MG63 (cell line): Measurements from ENCODE around the gene SDS. TPM values are rescaled to one million over a fixed set of nuclear protein-coding genes. Genes with fewer than 3 reads are reported as not detected.

Source experiments
- DNase-seq: peaks from one replicate; pipeline ENCODE4 v3.0.0-alpha.2; 2020
- H3K27me3 ChIP-seq: fragments of 250-450 bp; sonication (Bioruptor Pico); 2 replicates; pipeline ENCODE4 v1.5.1; 2020; ENCODE audit warnings: mild to moderate bottlenecking, moderate library complexity
- H3K36me3 ChIP-seq: fragments of 250-450 bp; sonication (Bioruptor Pico); 2 replicates; pipeline ENCODE4 v1.5.1; 2020; ENCODE audit warnings: mild to moderate bottlenecking, moderate library complexity
- H3K4me3 ChIP-seq: fragments of 250-450 bp; sonication (Bioruptor Pico); 2 replicates; pipeline ENCODE4 v1.5.1; 2020; ENCODE audit warnings: mild to moderate bottlenecking, moderate library complexity
- H3K9me3 ChIP-seq: fragments of 250-450 bp; sonication (Bioruptor Pico); 2 replicates; pipeline ENCODE4 v1.5.1; 2020; ENCODE audit warnings: mild to moderate bottlenecking, moderate library complexity
- total RNA-seq: library from RNA; depleted of rRNA; stranded (reverse); fragments of >200 nt; shearing (Covaris generic); gene quantifications from 2 replicates; pipeline ENCODE4 v1.2.3, GENCODE V29; 2014; ENCODE audit warnings: low replicate concordance; rRNA removed

SDS gene, protein sequence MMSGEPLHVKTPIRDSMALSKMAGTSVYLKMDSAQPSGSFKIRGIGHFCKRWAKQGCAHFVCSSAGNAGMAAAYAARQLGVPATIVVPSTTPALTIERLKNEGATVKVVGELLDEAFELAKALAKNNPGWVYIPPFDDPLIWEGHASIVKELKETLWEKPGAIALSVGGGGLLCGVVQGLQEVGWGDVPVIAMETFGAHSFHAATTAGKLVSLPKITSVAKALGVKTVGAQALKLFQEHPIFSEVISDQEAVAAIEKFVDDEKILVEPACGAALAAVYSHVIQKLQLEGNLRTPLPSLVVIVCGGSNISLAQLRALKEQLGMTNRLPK
- not detected in 2 replicates for total RNA-seq

- H3K4me3 ChIP-seq = no peak within 1 kb of the TSS; the same call in 1 of the 2 replicates
Measured at GRCh38 chr12:113403435-113404415, at the start of gene SDS. Gene SDS, minus strand, starts transcription at chr12:113403887. Its CDS starts 4,179 bp downstream, at chr12:113399708.

DNA sequence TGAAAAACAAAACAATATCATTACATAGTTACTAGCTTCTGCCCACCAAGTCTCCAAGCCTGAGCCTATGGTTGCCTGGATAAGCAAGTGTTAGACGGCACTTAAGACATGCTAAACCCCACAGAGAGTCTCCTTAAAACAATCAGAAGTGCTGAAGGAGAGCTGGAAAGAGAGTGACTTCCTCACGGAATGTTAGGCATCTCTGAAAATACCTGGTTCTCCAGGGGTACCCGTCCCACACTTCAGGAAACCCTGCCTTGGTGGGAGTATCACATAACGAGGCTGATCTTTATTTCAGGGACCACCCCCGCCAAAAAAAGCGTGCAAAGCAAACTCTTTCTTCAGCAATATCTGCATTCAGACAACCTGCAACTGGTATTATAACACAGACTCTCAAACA, 49.6 kb upstream of the SDS start:
- H3K4me3 ChIP-seq = no peak overlapping the region
- H3K9me3 ChIP-seq = no peaks in the 10 kb centered on the region
- peaks cover 10% of the 10 kb centered on the region for H3K27me3 ChIP-seq
- no peak for DNase-seq
- H3K36me3 ChIP-seq = no peaks in the 10 kb centered on the region

More at GRCh38 chr12:113403435-113404415, at the start of gene SDS:
- no peaks in the 10 kb centered on the region for H3K27me3 ChIP-seq
- no peaks in the 10 kb centered on the region for H3K9me3 ChIP-seq
- no peaks in the 10 kb centered on the region for H3K36me3 ChIP-seq
- peak; percentile 62 for DNase-seq

GRCh38 chr12:113452458-113452857, 48.8 kb upstream of the SDS start:
- H3K4me3 ChIP-seq = no peak overlapping the region
- DNase-seq = no peak

DNA sequence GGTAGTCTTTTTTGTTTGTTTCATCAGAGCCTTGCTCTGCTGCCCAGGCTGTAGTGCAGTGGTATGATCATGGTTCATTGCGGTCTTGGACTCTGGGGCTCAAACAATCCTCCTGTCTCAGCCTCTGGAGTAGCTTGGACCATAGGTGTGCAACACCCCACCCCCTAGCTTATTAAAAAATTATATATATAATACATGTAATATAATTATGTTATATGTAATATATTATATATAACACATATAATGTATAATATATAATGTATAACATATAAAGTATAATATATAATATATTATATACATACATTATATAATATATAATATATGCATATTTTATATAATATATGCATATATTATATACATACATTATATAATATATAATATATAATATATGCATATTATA, 46.2 kb upstream of the SDS start:
- Histone ChIP-seq H3K27me3 (no peaks in the 10 kb centered on the region; the same call in 1 of the 2 replicates), H3K9me3 (no peaks in the 10 kb centered on the region), H3K4me3 (no peak overlapping the region), H3K36me3 (no peaks in the 10 kb centered on the region)
- DNase-seq = no peak

More at GRCh38 chr12:113452458-113452857, 48.8 kb upstream of the SDS start:
- Histone ChIP-seq H3K36me3 (no peaks in the 10 kb centered on the region), H3K9me3 (no peaks in the 10 kb centered on the region), H3K27me3 (peaks cover 5% of the 10 kb centered on the region)

- Histone ChIP-seq H3K9me3 (no peaks in the 10 kb centered on the region), H3K4me3 (no peak overlapping the region), H3K27me3 (no peaks in the 10 kb centered on the region; the same call in 1 of the 2 replicates), H3K36me3 (no peaks in the 10 kb centered on the region)
- no peak for DNase-seq
Measured at GRCh38 chr12:113449299-113449698, 45.6 kb upstream of the SDS start.

GRCh38 chr12:113448873-113449272, 45.2 kb upstream of the SDS start:
- Histone ChIP-seq H3K27me3 (no peaks in the 10 kb centered on the region; the same call in 1 of the 2 replicates), H3K36me3 (no peaks in the 10 kb centered on the region), H3K4me3 (no peak overlapping the region), H3K9me3 (no peaks in the 10 kb centered on the region)
- no peak for DNase-seq

GRCh38 chr12:113445544-113446171, 42.0 kb upstream of the SDS start:
- Histone ChIP-seq H3K9me3 (no peaks in the 10 kb centered on the region; the same call in 1 of the 2 replicates), H3K36me3 (no peaks in the 10 kb centered on the region)

DNA sequence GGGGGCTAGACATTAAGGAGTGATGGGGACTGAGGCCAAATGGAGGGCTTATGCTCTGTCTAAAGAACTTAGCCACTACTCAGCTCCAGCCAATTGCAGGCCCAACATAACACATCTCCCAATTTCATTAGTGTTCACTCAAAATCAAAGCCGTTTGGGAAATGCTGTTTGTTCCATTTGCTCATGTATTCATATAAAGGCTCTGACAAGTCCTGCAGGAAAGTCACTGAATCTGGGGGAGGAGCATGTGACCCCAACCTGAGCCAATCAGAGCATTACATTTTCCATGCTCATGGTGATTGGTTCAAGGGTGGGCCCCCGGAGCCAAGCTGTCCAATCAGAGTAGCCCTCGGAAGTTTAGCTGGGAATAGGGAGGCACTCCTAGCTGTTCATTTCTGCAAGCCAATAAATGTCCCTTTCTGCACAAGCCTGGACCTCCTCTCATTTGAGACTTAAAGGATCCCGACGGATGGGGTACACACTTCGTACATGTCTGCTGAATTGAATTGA, 39.4 kb upstream of the SDS start:
- DNase-seq = no peak
- Histone ChIP-seq H3K9me3 (no peaks in the 10 kb centered on the region; the same call in 1 of the 2 replicates), H3K27me3 (peaks cover 2% of the 10 kb centered on the region; the same call in 1 of the 2 replicates)

More at GRCh38 chr12:113445544-113446171, 42.0 kb upstream of the SDS start:
- peaks cover 2% of the 10 kb centered on the region; the same call in 1 of the 2 replicates for H3K27me3 ChIP-seq
- no peak overlapping the region for H3K4me3 ChIP-seq
- DNase-seq = no peak

DNA sequence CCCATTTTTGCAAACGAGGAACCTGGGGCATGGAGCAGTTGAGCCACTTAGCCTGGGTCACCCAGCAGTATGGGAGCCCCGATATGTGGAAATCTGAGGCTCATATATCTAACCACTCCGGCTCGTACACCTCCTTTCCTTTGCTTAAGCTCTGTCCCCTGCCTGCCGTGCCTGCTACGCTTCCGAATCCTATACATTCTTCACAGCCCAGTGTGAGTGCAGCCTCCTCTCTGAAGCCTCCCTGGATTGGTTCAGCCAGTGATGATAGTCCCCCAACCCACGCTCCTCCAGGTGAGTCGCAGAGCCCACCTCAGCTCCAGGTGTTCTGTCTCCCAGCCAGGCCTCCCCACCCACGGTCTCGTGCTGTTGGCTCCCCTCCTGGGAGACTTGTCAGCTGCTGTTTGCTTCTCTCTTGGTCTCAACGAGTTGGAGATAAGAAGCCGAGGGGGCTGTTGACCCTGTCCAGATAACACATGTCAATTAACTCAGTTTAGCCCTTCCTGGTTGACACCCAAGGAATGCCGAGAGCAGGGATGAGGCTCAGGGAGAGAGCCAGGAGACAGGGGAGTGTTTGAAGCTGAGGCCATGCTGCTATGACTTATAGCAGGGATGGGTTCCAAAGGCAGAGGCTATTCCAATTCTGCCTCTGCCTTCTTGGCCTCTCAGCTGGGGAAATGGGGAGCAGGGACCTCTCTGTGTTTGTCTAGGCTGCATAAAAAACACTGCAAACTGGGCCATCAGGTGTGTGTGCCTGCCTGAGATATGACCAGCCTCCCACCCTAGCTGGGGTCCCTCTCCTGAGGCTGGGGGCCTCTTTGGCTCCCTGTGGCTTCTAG, 37.5 kb upstream of the SDS start:
- no peak for DNase-seq
- Histone ChIP-seq H3K27me3 (peaks cover 2% of the 10 kb centered on the region; the same call in 1 of the 2 replicates), H3K36me3 (no peaks in the 10 kb centered on the region), H3K4me3 (no peak overlapping the region), H3K9me3 (no peaks in the 10 kb centered on the region; the same call in 1 of the 2 replicates)

More for the DNA sequence above, 39.4 kb upstream of the SDS start:
- Histone ChIP-seq H3K36me3 (no peaks in the 10 kb centered on the region), H3K4me3 (no peak overlapping the region)

GRCh38 chr12:113440336-113440735, 36.6 kb upstream of the SDS start:
- H3K9me3 ChIP-seq = no peaks in the 10 kb centered on the region; the same call in 1 of the 2 replicates
- H3K27me3 ChIP-seq = peaks cover 2% of the 10 kb centered on the region; the same call in 1 of the 2 replicates
- no peak for DNase-seq
- no peaks in the 10 kb centered on the region for H3K36me3 ChIP-seq
- H3K4me3 ChIP-seq = no peak overlapping the region

DNA sequence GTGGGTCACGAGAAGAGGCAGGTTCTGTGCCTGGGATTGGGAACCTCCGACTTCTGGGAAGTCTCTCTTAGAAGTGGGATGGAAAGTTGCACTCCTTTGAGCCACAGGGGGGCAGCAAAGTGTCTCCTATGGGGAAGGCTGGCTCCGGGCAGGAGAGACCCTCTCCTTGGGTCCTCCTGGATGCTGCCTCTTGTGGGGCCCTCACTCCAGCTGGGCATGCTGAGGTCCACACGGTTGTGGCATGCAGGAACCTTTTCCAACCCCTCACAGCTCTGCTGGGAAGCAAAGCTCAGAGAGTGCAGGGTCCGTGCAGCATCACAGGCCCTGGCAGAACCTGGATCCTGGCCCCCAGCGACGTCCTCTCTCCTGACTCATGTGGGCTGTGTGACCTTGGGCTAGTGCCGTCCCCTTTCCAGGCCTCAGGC, 35.9 kb upstream of the SDS start:
- peak; percentile 21 for DNase-seq
- Histone ChIP-seq H3K36me3 (no peaks in the 10 kb centered on the region), H3K9me3 (no peaks in the 10 kb centered on the region; the same call in 1 of the 2 replicates), H3K27me3 (peaks cover 2% of the 10 kb centered on the region; the same call in 1 of the 2 replicates), H3K4me3 (no peak overlapping the region)

GRCh38 chr12:113439301-113439597, 35.6 kb upstream of the SDS start:
- peaks cover 2% of the 10 kb centered on the region; the same call in 1 of the 2 replicates for H3K27me3 ChIP-seq
- no peaks in the 10 kb centered on the region; the same call in 1 of the 2 replicates for H3K9me3 ChIP-seq
- H3K4me3 ChIP-seq = no peak overlapping the region
- DNase-seq = no peak
- H3K36me3 ChIP-seq = no peaks in the 10 kb centered on the region

DNA sequence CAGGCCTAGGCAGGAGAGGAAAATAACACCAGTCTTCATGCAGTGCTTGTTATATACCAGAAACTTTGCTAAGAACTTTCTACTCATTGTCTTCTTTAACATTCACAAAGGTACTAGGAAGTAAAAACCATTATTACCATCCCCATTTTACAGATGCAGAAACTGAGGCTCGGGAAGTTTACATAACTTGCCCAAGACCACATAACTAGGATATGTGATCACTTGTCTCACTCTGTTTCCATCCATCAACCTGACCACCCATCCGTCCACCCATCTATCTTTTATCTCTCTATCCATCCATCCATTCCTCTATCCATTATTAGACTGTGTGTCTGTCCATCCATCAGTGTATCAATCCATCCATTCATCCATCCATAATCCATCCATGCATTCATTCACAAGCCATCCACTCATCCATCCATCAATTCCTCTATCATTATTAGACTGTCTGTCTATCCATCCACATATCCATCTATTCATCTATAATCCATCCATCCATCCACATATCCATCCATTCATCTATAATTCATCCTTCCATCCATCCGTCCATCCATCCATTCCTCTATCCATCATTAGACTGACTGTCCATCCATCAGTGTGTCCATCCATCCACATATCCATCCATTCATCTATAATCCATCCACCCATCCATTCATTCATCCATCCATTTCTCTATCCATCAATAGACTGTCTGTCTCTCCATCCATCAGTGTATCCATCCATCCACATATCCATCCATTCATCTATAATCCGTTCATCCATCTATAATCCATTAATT, 35.0 kb upstream of the SDS start:
- Histone ChIP-seq H3K36me3 (no peaks in the 10 kb centered on the region), H3K27me3 (peaks cover 2% of the 10 kb centered on the region; the same call in 1 of the 2 replicates), H3K4me3 (no peak overlapping the region), H3K9me3 (no peaks in the 10 kb centered on the region; the same call in 1 of the 2 replicates)
- no peak for DNase-seq

DNA sequence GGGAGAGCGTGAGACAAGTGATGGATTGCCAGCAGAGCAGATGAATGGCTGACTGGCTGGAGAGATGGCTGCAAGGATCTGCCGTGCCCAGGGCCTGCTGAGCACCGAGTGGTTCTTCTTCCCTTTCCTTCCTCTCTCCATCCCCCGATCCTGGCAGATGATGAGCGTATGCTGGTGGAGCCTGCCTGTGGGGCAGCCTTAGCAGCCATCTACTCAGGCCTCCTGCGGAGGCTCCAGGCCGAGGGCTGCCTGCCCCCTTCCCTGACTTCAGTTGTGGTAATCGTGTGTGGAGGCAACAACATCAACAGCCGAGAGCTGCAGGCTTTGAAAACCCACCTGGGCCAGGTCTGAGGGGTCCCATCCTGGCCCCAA, 34.0 kb upstream of the SDS start:
- no peaks in the 10 kb centered on the region for H3K27me3 ChIP-seq
- DNase-seq = no peak
- H3K4me3 ChIP-seq = no peak overlapping the region

More for the DNA sequence above, 34.0 kb upstream of the SDS start:
- no peaks in the 10 kb centered on the region for H3K36me3 ChIP-seq
- no peaks in the 10 kb centered on the region; the same call in 1 of the 2 replicates for H3K9me3 ChIP-seq
